K562 treated with DMSO at 1 percent for 4 hours (cell line): ENCODE data around the gene OLFM1. TPM values are rescaled to one million over a fixed set of nuclear protein-coding genes. Genes with fewer than 3 reads are reported as not detected.

Experiments used
- total RNA-seq: library from RNA; unstranded; fragments of 300-600 nt; gene quantifications from 2 replicates; pipeline ENCODE4 v1.2.3, GENCODE V29; 2022; ENCODE audit not compliant: insufficient read depth

Gene OLFM1
- total RNA-seq: not detected in 2 replicates

DNA sequence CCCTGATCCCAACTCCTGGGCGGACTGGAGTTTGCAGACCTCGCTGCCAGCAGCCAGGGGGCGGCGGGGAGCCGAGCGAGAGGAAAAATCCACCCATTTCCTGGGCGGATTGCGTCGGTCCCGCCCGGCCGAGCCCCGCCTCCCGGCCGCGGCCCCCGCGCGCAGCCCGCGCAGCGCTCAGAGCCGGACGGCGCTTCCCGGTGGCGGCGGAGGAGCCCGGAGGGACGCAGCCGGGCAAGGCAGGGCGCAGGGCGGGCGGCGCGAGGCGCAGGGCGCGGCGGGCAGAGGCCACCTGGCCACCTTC is at the start of gene OLFM1:
Gene OLFM1 (plus strand): TSS at position 180 of the 304 bp plus-strand sequence. CDS start 322 bp downstream, outside the sequence.

Other genes with a start within 250 kb of the OLFM1 start
- gene FCN2, start 206.9 kb upstream of the OLFM1 start, total RNA-seq: not detected in 2 replicates
- not detected in 2 replicates for gene FCN1, start 169.8 kb upstream of the OLFM1 start, total RNA-seq